Amniotic epithelial cell (primary cell): ENCODE results near the gene CETN1.

Experiments used
- DNase-seq: peaks from one replicate; pipeline ENCODE4 v3.0.0-alpha.2; 2010; ENCODE audit warnings: low read depth

The CETN1 gene

GRCh38 chr18:576924-577323, 3.3 kb upstream of the CETN1 start:
- DNase-seq = no peak

- DNase-seq = no peak
Observed at GRCh38 chr18:577643-578375, 2.4 kb upstream of the CETN1 start.

GRCh38 chr18:579238-579637, 942 bp upstream of the CETN1 start:
- DNase-seq = no peak

- no peak for DNase-seq
Observed at GRCh38 chr18:581096-581495, 916 bp downstream of the CETN1 start.

- DNase-seq = no peak
Observed at GRCh38 chr18:582465-582864, 2.3 kb downstream of the CETN1 start.

GRCh38 chr18:595068-595467, 14.9 kb downstream of the CETN1 start:
- DNase-seq = no peak

- DNase-seq = no peak
Observed at GRCh38 chr18:595571-595970, 15.4 kb downstream of the CETN1 start.

GRCh38 chr18:596288-596881, 16.2 kb downstream of the CETN1 start:
- no peak for DNase-seq

- no peak for DNase-seq
Observed at GRCh38 chr18:598124-598589, 18.0 kb downstream of the CETN1 start.

GRCh38 chr18:600107-600506, 19.9 kb downstream of the CETN1 start:
- DNase-seq = no peak

- DNase-seq = no peak
Observed at GRCh38 chr18:604771-605170, 24.6 kb downstream of the CETN1 start.

GRCh38 chr18:607930-608329, 27.8 kb downstream of the CETN1 start:
- no peak for DNase-seq

GRCh38 chr18:610214-610928, 30.2 kb downstream of the CETN1 start:
- DNase-seq = no peak

- no peak for DNase-seq
Observed at GRCh38 chr18:612156-612555, 32.0 kb downstream of the CETN1 start.

- DNase-seq = no peak
Observed at GRCh38 chr18:614193-614592, 34.0 kb downstream of the CETN1 start.

GRCh38 chr18:615092-615521, 34.9 kb downstream of the CETN1 start:
- DNase-seq = peak; percentile 11

GRCh38 chr18:615773-616172, 35.6 kb downstream of the CETN1 start:
- no peak for DNase-seq

GRCh38 chr18:616380-616995, 36.3 kb downstream of the CETN1 start:
- DNase-seq = peak; percentile 46

- DNase-seq = no peak
Observed at GRCh38 chr18:617970-618504, 37.9 kb downstream of the CETN1 start.

GRCh38 chr18:618618-619017, 38.4 kb downstream of the CETN1 start:
- no peak for DNase-seq

- DNase-seq = no peak
Observed at GRCh38 chr18:621291-622043, 41.3 kb downstream of the CETN1 start.

GRCh38 chr18:622289-622688, 42.1 kb downstream of the CETN1 start:
- DNase-seq = no peak
